ENCODE results near the gene HOMER2. TPM values are rescaled to one million over a fixed set of nuclear protein-coding genes. Genes with fewer than 3 reads are reported as not detected.

The HOMER2 gene
- total RNA-seq, 4 donors from 2014 or later = 3.6 to 9.8 (median 7.4) TPM

DNA sequence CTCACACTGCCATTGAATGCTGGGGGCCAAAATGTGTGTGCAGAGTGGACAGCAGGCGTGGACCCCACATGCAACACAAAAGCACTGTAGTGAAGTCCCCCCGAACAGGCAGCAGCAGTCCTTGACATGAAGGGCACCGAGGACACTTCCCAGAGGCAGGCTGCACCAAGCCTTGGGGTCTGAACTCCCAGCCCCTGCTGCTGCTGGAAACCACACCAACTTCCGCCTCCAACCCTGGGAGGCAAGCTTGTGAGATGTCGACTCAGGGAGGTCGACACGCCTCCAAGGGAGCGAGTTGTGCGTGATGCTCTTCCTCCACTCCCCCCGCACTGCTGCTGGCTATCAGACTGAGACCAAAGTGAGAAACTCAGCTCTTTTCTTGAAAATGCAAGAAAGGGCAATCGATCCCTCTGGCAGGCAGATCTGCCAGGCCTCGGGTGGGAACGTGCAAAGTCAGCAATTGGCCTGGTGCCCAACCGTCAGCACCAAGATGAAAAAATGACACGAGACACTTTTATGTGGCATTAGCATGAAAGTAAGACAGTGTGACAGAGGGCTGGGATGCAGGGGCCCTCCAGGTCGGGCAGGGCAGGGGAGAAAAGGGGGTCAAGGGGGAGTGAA lies 99.5 kb downstream of the HOMER2 start:
- TF ChIP-seq, protein P1, sequence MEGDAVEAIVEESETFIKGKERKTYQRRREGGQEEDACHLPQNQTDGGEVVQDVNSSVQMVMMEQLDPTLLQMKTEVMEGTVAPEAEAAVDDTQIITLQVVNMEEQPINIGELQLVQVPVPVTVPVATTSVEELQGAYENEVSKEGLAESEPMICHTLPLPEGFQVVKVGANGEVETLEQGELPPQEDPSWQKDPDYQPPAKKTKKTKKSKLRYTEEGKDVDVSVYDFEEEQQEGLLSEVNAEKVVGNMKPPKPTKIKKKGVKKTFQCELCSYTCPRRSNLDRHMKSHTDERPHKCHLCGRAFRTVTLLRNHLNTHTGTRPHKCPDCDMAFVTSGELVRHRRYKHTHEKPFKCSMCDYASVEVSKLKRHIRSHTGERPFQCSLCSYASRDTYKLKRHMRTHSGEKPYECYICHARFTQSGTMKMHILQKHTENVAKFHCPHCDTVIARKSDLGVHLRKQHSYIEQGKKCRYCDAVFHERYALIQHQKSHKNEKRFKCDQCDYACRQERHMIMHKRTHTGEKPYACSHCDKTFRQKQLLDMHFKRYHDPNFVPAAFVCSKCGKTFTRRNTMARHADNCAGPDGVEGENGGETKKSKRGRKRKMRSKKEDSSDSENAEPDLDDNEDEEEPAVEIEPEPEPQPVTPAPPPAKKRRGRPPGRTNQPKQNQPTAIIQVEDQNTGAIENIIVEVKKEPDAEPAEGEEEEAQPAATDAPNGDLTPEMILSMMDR (IDR thresholded peaks at IDR 0.05; ENCODE audit: low read depth) = no peak

DNA sequence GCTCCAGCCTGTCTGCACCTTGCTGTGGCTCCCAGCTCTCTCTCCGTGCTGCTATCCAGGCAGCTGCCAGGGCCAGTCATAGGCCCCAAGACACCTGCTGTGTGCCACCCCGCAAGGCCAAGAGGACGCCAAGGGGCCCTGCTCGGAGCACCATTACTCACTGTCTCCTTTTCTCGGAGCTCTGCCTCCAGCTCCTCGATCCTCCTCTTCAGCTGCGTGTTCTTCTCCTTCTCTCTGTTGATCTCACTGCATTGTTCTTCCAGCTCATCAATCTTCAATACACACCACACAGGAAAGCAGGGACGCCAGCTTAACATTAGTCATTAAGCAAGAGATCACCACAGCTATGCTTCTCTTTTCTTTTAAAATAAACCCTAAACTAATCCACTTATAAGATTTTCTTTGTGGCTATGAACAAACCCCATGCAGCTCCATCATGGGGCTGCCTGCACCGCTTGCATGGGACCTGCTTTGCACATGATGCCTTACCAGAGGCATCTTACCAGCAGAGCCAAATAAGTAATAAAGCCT lies 100.5 kb downstream of the HOMER2 start:
- TF ChIP-seq, protein P1 (IDR thresholded peaks at IDR 0.05; ENCODE audit: low read depth) = no peak

DNA sequence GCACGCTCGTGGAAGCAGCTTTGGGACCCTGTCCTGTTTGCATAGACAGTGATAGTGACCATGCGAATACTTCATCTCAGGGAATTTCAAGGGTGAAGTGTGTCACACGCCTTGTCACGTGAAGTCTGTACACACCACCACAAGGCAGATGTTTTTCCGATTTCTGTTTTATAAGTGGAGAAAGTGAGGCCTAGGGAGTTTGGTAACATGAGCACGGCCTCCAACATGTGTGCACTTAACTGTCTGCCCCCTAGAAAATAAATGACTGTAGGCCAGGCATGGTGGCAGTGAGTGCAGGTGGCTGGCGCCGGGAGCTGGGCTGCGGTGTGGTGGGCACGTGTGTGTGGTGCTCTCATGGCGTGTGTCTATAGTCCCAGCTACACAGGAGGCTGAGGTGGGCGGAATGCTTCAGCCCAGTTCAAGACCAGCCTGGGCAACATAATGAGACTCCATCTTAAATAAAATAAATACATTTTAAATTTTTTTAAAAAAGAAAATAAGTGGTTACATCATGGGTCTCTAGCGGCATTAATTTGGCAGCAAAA lies 101.1 kb downstream of the HOMER2 start:
- TF ChIP-seq, protein P1 (IDR thresholded peaks at IDR 0.05; ENCODE audit: low read depth) = no peak

DNA sequence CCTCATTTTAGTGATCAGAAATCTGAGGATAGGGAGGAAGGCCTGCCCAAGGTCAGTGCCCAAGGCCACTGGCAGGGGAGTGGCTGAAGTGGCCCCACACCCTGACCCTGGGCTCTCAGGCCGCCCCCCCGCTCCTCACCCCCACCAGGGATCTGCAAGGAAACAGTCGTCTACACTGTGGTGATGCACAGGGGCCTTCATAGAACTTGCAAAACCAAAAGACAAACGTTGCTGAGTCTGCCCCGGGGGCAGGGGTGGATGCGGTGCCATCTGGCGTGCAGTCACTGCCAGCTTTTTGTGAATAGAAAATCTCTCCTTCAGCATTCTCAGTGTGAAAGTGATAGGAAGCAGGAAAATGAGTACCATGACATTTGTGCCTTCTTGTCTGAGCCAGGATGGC lies 101.8 kb downstream of the HOMER2 start:
- TF ChIP-seq, protein P1 (IDR thresholded peaks at IDR 0.05; ENCODE audit: low read depth) = no peak

DNA sequence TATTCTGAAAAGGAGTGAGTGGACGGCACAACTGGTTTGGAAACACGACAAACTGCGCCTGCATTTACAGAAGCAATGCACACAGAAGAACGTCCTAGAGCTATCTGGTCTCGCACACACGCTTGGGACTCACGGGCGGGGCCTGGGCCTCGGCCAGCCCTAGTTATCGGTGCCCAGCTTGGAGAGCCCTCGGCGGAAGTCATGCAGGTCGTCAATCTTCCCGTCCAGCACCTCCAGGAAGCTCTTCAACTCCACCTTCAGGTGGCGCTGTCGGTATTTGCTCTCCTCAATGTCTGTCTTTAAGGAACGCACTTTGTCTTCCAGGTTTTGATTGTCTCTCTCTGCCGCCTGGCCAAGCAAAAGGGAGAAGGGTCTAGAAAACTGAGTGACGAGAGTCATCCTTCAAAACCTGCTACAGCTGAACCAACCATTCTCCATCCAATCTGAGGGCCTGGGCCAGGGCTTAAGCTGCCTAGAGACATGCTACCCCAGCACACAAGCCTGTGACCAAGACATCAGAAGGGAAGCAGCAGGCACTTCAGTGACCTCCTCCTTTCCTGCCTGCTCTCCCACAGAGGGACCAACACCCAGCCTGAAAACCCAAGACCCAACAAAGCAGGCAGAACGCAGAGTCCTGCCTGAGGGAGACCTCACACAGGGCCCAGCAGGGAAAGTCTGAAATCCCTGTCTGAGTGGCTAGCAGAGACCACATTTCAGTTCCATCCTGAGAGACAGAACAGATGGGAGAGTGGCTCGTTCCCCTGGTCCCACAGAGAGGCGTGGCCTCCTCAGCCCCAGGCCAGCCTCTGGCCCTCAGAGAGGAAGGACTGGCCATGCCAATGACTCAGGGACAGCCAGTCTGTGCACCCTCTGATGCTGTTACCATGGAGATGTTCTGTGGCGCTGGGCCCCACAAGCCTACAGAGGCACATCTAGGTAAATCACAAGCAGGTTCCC lies 102.7 kb downstream of the HOMER2 start:
- TF ChIP-seq, protein P1 (IDR thresholded peaks at IDR 0.05; ENCODE audit: low read depth) = no peak

DNA sequence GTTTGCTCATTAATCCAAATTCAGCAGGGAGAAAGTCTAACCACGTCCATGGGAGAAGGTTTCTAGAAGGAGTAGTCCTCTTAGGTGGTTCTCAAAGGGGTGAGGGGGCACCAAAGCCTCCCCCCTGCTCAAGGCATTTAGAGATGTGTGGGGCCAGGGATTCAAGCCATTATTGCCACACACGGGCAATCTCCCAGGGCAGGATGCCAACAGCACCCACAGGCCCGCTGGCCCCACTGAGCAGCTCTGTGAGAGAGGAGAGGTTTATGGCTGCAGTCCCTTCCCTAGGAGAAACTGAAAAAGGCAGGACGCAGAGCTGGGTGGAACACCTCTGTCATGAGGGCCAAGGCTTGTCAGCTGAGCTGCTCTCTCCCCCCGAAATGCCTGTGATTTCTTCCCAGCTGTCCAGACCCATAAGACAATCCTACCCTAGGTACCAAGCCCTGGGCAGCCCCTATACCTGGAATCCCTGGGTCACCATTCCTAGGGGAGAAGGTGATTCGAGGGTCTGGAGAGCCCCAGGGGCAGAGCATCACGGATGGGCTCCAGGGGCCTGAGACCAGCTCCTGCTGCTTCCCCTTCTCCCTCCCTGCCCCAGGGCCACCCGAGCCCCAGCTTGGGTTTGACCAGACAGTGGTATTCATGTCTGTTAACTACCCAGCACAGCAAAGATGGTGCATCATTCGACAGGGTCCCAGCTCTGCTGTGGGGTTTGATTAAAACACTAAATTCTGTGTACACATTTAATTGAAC lies 104.1 kb downstream of the HOMER2 start:
- TF ChIP-seq, protein P1 (IDR thresholded peaks at IDR 0.05; ENCODE audit: low read depth) = no peak

Data from subcutaneous adipose tissue (tissue), 4 donors.